Activated naive CD4-positive, alpha-beta T cell (primary cell): Measurements from ENCODE around the gene LRP2BP.
"Not testable (repeated sequence)": the region's sequence is repeated elsewhere in the genome, so short reads cannot be mapped to it uniquely, and the experiment has no call there.

Source experiments
- DNase-seq, 4 experiments: peaks; one replicate each; lab custom pipeline; 2025; lab: John Stamatoyannopoulos, UW

The LRP2BP gene

GRCh38 chr4:185361872-185362271, 33.9 kb downstream of the LRP2BP start:
- DNase-seq, result no peak

GRCh38 chr4:185359767-185360446, 35.8 kb downstream of the LRP2BP start:
- no peak for DNase-seq

DNA sequence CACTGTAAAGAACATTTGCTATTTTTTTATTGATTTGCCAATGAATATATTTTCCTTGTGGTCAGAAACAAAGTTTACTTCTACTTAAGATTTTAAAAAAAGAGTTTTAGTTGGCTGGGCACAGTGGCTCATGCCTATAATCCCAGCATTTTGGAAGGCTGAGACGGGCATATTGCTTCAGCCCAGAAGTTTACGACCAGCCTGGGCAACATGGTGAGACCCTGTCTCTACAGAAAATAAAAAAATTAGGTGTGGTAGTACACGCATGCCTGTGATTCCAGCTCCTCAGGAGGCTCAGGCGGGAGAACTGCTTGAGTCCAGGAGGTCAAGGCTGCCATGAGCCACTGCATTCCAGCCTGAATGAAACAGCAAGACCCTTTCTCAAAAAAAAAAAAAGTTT, 36.8 kb downstream of the LRP2BP start:
- DNase-seq, result no peak

GRCh38 chr4:185358514-185358913, 37.2 kb downstream of the LRP2BP start:
- no peak for DNase-seq

DNA sequence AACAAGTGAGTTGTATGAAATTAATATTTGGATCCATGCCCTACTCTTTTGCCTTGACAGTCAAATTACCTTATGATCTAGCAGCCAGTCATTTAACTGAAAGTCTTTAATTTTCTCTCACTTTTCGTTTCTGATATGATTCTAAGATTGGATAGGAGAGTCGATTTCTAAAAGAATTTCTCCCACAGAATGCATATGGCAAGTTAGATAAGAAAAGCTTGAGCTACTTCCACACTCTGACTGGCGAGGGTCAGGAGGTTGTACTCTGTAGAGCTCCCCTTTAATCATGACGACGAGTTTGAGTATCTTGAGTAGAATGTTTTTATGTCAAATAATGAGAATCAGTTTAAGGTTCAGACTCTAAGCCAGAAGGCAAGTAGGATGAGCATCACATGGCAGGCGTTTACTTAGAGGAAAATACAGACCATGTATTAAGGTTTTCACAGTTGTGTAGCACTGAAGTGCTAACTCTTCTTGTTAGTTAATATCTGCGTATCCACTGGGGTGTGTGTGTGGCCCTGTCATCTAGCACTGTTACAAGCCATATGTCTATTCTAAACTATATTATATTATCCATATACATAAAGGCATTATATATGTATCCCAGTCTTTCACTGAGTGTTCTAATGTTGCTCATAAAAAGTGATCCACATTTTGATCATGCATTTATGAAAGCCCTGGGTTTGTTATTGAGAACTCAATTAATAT, 37.8 kb downstream of the LRP2BP start:
- no peak for DNase-seq

- DNase-seq, result no peak
These were observed 38.5 kb downstream of the LRP2BP start for GRCh38 chr4:185357211-185357610.

DNA sequence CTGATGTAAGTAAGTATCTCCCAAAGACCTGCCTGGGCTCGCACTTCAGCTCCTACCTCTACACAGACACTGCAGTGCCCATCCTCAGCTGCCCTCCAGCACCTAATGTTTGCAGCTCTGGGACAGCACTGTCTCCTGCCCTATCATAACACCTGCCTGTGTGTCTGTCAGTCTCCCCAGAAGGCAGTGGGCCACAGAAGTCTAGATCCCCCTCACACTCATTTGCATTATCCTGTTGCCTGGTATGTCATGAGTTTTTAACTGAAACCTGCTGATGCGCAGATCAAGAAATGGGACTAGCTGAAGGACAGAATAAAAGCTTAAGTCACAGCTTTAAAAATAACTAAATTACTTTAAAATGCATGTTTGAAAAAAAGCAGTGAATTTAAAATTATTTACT, 43.0 kb downstream of the LRP2BP start:
- no peak for DNase-seq

- DNase-seq, result no peak
These were observed 43.5 kb downstream of the LRP2BP start for GRCh38 chr4:185352202-185352601.

GRCh38 chr4:185351691-185352090, 44.0 kb downstream of the LRP2BP start:
- DNase-seq, result no peak

- no peak for DNase-seq
These were observed 48.6 kb downstream of the LRP2BP start for GRCh38 chr4:185346975-185347601.

DNA sequence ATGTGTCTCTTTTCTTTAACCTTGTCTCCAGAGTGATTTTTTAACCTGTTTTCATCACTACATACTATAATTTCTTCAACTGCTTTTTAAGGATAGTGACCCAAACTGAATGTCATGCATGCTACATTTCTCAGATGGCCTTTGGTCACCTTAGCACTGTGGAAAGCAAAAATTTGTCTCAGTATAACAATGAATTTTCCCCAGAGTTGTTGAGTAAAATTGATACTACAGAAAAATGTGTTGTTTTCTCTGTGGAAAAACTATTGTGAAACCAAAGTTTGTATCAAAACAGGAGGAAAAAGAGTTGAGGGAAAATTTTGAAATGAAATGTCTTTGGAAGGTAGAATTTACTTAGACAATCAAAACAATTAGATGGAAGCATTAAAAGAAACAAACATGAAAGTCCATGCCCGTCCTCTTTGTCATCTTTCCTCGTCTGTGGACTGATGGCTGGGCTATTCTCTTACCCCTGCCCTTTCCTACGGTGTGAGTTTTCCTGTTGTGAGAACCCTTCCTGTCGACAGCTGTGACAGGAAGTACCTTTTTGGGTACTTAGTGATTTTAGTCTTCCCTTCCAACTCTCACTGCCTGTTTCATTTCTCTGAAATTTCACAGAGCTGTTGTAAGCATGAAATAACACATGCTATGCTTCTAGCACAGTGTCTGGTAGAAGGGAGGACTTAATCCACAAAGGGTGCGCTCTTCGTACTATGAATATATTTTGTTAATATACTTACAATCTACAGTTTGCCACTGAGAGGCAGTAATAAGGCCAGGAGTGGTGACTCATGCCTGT, 50.8 kb downstream of the LRP2BP start:
- DNase-seq, result no peak

DNA sequence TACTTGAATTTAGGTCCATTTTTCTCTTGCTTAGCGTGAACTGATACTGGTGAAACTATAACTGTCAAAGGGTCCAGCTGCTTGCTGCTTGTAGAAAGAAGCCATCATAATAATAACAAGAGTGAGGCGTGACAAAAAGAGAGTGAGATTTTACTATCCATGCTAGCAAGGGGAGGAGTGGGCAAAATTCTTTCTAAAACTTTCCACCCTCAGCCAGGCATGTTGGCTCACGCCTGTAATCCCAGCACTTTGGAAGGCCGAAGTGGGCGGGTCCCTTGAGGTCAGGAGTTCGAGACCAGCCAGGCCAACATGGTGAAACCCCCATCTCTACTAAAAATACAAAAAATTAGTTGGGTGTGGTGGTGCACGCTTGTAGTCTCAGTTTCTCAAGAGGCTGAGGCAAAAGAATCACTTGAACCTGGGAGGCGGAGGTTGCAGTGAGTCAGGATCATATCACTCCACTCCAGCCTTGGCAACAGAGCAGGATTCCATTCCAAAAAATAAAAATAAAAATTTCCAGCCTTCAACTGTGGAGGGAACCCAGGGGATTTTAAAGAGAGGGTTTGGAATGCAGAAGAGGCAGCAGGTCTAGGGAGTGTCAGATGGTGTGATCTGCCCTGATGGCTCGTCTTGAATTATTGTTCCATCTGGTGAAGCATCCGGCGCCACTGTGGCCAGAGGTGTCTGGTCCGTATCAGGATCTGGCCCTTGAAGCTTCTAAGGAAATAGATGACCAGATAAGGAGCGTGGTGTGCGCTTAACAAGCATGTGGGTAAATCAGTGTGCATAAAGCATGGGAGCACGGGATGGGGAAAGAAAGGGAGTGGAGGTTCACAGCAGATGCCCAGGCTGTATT, 51.8 kb downstream of the LRP2BP start:
- DNase-seq, result no peak

DNA sequence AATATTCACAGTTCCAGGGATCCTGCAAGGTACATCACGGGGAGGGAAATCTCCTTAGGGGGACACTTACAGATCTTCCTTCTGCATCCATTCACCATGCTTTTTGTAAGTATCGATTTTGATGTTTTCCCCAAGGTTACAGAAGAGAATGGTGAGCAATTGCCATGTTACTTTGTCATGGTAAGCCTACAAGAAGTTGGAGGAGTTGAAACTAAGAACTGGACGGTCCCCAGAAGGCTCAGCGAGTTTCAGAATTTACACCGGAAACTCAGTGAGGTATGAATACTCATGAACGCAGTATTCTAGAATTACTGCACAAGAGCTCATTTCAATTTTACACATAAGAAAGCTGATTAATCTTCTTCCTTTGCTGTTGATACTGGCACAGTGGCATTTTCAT, 53.9 kb downstream of the LRP2BP start:
- no peak for DNase-seq

GRCh38 chr4:185341377-185341776, 54.3 kb downstream of the LRP2BP start:
- DNase-seq, result no peak

GRCh38 chr4:185339941-185340340, 55.8 kb downstream of the LRP2BP start:
- DNase-seq, result no peak

- DNase-seq, result no peak
These were observed 60.1 kb downstream of the LRP2BP start for GRCh38 chr4:185335579-185335978.

DNA sequence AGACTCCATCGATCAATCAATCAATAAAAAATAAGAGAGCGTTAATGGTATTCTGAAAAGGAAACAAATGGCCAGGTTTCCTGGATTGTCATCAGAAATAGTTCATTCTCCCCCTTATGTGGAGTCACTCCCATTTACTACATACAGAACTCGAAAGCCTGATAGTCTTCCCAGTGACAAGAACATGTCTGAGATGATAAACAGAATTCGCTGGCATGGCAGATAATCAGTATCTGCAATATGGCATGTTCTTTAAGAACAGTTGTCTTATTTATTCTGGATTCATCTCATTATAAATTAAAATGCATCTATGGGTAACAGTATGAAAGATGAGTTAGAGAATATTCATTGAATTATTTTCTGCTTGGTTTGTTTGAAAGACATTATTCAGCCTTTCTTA, 61.4 kb downstream of the LRP2BP start:
- no peak for DNase-seq

- DNase-seq, result no peak
These were observed 62.9 kb downstream of the LRP2BP start for GRCh38 chr4:185332575-185333464.

- not testable (repeated sequence) for DNase-seq
These were observed 65.7 kb downstream of the LRP2BP start for GRCh38 chr4:185329879-185330510.

DNA sequence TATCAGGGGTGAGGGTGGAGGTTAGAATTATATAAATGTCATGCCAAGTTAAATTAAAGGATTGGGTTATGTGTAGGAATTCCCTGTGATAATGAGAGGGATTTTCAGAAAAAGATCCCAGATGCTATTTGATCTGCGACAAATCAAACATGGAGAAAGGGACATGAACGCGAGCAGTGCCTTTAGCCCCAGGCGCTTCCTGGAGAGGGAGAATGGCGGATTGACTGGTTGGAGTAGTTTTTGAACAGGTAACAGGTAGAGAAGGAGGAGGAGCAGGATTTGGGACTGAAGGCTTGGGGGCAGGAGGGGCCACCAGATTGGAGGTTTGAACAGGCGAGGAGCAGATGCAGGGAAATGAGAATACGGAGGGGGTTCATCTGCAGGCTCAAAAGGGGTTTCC, 67.1 kb downstream of the LRP2BP start:
- DNase-seq, result no peak
